Epithelial cell of esophagus (primary cell): ENCODE data around the gene NRG2.
A peak's percentile ranks its signal among the peaks of the same experiment; 100 is the strongest.

ENCODE experiments used
- DNase-seq: peaks from one replicate; pipeline ENCODE4 v3.0.0; 2010; ENCODE audit warnings: low read depth
- H3K4me3 ChIP-seq: 2 replicates; pipeline ENCODE4 v1.5.1; 2011; ENCODE audit warnings: mild to moderate bottlenecking, low read length, control low read depth
- CTCF ChIP-seq: IDR thresholded peaks from 2 replicates; pipeline ENCODE4 v1.5.1; 2011; ENCODE audit warnings: low read depth, mild to moderate bottlenecking, low read length, control low read depth, inconsistent platforms; ENCODE audit not compliant: insufficient read depth; ENCODE audit errors: missing control alignments

NRG2 gene

DNA sequence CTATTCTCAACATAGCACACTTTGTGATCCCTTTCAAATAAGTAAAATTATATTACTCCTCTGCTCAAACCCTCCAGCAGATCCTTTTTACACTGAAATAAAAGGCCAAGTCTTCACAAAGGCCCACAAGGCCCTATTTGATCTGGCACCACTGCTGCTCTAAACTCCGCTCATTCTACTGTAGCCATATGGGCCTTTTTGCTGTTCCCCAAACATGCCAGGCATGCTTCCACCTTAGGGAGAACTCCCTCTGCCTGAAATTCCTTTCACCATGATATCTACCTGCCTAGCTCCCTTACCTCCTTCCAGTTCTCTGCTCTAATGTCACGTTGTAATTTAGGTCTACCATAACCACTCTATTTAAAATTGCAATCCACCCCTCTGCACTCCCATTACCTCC, 28.3 kb downstream of the NRG2 start:
- H3K4me3 ChIP-seq = no peak overlapping the region
- TF ChIP-seq CTCF = no peak
- DNase-seq = no peak

- DNase-seq = no peak
- no peak for TF ChIP-seq CTCF
- no peak overlapping the region for H3K4me3 ChIP-seq
Measured at GRCh38 chr5:140013536-140013935, 29.6 kb downstream of the NRG2 start.

DNA sequence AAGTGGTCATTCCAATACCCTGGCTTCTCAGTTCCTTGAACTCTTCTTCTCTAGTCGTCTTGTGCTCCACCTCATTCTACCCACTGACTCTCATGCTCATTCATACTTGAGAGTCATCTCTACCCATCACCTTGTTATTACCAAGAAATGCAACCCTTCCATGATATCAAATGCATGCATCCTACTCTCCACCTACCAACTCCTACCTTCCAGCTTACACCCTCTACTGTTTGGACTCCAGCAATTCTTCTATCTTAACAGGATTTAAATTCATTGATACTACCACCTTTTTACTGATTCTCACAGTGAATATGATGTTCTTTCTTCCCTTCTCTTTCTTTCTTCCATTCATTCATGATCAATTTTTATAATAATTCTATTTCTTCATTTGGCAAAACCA, 30.7 kb downstream of the NRG2 start:
- no peak for TF ChIP-seq CTCF
- H3K4me3 ChIP-seq = no peak overlapping the region
- no peak for DNase-seq

DNA sequence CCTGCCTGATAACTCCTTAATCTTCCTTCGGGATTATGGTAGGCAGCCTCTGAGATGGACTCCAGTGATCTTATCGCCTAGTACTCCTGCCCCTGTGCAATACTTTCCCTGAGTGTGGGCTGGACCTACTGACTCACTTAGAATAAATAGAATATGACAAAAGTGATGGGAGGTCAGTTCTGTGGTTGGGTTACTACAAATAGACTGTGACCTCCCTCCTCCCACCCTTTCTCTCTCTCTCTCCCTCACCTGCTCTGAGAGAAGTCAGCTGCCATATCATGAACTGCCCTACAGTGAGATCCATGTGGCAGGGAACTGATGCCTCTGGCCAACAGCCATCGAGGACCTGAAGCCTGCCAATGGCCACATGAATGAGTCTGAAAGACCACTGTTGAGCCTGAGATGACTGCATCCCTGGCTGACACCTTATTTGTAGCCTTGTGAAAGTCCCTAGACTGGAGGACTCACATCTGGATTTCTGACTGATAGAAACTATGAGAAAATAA, 31.7 kb downstream of the NRG2 start:
- H3K4me3 ChIP-seq = no peak overlapping the region
- TF ChIP-seq CTCF = no peak
- DNase-seq = peak; percentile 34

DNA sequence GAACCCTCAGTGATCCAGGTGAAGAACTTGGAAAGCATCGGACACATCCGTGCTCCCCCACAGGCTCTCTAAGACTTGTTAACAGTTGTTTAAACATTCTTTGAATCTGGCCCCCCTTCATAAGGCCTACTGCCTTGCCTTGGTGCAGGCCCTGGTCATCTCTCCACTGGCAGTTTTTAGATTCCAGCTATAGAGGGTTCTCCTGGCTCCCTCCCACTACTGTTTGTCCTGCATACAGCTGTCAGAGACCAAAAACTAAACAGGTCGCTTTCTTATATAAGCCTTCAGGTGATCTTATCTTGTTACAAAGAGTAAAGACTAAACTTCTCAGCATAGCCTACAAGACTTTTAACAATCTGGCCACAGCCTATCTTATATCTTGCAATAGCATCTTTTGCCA, 32.3 kb downstream of the NRG2 start:
- no peak for TF ChIP-seq CTCF
- no peak for DNase-seq
- no peak overlapping the region for H3K4me3 ChIP-seq

- H3K4me3 ChIP-seq = no peak overlapping the region
- DNase-seq = no peak
- TF ChIP-seq CTCF = no peak
Measured at GRCh38 chr5:140007311-140007710, 35.8 kb downstream of the NRG2 start.

- TF ChIP-seq CTCF = no peak
- DNase-seq = no peak
- no peak overlapping the region for H3K4me3 ChIP-seq
Measured at GRCh38 chr5:140005145-140005591, 37.9 kb downstream of the NRG2 start.
